GM10266 (cell line): ENCODE measurements around the gene LAMC3.

Experiments
- DNase-seq: peaks from one replicate; pipeline ENCODE4 v3.0.0; 2012; ENCODE audit errors: extremely low spot score
- TF ChIP-seq, protein P1 (sequence below): IDR thresholded peaks from 2 replicates; pipeline ENCODE4 v1.5.1; 2012; ENCODE audit warnings: mild to moderate bottlenecking, low read depth; ENCODE audit not compliant: control insufficient read depth, insufficient read depth; ENCODE audit errors: missing control alignments

LAMC3 gene

DNA sequence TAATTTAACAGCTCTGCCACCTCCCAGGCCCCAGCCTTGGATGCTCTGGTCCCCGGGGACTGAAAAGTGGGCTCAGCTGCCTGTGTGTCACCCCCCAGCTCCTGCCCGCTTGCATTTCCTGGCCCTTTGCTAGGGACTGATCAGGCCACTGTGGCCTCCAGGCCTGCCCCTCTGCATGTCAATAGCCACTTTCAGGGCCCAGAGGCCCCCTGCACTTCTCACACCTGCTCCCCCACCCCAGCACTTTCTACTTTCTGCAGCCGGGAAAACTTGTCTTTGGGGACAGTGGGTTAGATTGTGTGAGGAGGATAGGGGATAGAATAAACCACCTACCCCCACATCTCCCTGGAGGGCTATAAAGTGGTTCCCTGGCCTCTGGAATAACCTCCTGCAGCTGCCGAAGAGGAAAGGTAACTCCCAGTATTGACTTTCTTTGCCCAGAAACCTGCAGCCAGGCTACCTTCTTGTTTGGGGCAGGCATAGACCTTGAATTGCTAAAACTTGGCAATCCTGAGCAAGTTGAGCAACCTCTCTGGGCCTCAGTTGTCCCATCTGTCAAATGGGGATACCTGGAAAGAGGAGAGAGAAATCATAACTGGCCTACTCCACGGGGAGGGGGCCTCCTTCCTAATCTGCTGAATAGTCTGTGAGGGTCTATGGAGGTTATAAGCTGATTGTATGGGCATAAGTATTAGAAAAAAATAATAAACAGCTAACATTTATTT lies 95.2 kb downstream of the LAMC3 start:
- TF ChIP-seq, protein P1, sequence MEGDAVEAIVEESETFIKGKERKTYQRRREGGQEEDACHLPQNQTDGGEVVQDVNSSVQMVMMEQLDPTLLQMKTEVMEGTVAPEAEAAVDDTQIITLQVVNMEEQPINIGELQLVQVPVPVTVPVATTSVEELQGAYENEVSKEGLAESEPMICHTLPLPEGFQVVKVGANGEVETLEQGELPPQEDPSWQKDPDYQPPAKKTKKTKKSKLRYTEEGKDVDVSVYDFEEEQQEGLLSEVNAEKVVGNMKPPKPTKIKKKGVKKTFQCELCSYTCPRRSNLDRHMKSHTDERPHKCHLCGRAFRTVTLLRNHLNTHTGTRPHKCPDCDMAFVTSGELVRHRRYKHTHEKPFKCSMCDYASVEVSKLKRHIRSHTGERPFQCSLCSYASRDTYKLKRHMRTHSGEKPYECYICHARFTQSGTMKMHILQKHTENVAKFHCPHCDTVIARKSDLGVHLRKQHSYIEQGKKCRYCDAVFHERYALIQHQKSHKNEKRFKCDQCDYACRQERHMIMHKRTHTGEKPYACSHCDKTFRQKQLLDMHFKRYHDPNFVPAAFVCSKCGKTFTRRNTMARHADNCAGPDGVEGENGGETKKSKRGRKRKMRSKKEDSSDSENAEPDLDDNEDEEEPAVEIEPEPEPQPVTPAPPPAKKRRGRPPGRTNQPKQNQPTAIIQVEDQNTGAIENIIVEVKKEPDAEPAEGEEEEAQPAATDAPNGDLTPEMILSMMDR: no peak
- DNase-seq: no peak

DNA sequence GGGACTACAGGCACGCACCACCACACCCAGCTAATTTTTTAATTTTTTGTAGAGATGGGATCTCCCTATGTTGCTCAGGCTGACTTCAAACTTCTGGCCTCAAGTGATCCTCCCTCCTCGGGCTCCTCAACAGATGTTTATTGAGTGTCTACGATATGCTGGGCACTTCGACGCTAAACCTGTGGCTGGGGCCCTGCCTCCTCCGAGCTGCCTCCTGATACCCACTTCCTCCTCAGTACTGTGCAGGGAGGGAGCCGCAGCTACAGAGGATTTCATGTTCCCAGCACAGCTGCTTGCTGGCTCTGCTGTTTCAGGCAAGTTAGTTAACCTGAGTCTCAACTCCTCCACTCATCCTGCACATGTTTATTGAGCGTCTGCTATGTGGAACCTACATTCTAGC lies 97.0 kb downstream of the LAMC3 start:
- no peak for DNase-seq

DNA sequence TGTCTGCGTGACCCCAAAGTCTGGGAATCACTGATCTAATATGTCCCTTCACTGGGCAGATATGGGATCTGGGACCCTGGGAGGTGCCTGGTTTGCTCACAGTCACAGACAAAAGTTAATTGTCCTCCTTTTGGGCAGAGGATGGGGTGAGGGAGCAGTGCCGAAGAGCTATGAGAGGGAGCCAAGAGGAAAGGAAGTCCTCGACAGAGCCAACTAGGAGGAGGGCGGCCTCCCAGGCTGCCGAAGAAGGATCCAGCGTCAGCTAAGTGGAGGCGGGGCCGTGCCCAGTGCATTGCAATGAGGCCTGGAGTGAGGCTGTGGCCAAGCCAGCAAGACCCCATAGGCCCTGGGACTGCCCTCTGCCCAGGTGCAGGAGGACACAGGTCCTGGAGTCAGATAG lies 98.8 kb downstream of the LAMC3 start:
- TF ChIP-seq, protein P1: no peak
- no peak for DNase-seq

More for the DNA sequence above, 97.0 kb downstream of the LAMC3 start:
- TF ChIP-seq, protein P1: no peak

DNA sequence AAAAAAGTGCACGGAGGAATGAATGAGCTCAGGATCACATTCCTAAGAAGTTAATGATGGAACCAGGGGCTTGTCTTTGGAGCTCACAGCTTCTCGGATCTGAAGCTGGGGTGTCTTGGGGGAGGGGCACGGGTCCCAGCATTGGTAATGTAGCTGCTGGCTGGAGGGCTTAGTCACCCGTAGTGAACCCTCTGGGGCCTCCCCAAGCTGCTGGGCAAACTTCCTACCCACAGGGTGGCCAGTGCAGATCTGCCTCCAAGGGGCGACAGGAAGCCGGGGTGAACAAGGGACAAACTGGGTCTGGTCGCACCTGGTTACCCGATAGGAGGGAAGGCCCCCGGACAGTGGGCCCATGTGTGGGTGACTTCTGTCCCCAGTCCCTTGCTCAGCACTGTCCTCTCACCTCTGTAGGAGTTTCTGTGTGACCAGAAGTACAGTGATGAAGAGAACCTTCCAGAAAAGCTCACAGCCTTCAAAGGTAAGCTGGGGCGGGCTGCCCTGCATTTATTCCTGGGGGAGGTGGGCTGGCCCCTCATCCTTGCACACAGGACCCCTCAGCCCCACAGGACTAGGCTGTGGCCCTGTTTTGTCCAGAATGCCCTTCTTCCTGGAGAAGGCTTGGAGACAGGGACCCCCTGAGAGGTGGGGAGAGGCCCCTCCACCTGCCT lies 102.3 kb downstream of the LAMC3 start:
- TF ChIP-seq, protein P1: no peak
- DNase-seq: no peak

DNA sequence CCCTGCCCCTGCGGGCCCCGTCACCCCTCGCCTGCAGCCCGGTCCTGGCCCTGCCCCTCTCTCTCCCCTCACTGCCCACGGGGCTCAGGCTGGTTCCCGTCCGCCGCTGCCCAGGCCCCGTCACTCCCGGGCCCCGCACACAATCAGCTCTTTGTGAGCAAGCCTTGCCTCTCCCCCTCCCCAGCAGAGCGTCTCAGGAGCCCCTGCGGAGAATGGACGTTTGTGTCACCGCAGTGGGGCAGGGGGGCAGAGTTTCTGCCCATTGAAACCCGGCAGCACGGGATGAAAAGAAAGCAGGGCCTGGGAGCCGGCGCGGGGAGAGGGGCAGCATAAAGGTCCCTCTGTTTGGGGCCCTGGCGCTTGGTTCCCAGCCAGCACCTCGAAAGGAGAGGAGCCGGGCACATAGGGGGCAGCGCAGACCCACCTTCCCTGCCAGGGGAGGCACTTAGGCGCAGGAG lies 102.9 kb downstream of the LAMC3 start:
- TF ChIP-seq, protein P1: no peak
- DNase-seq: no peak

DNA sequence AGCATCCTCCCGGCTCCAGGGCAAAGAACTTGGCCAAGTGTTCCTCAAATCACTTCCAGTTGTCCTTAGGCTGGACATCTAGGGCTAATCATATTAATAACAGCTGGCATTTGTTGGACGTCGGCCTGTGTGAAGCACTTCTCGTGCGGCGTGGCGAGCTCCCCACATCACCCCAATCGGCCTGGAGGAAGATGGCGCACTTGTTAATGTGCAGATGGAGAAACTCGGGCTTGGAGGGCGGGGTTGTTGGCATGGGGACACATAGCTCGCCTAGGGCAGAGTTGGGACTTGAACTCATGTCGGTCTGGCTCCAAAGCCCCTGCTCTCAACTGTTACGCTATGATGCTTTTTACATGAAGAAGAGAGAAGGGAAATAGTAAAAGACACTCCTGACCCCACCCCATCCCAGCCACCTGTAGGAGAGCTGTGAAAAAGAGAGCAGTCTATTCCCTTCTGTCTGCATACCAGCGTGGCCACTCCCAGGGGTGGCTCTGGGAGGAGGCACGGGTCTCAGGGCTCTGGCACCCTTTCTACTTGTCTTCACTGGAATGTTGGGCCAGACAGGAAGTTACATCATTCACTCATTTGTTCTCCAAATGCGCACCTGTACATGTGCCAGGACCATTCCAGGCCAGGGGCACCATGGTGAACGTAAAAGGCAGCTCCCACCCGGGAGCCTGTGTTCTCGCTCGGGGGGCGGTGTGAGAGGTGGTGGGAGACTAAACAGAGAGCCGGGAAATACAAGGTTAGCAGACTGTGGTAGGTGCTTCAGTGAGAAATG lies 103.6 kb downstream of the LAMC3 start:
- TF ChIP-seq, protein P1: no peak
- DNase-seq: no peak

DNA sequence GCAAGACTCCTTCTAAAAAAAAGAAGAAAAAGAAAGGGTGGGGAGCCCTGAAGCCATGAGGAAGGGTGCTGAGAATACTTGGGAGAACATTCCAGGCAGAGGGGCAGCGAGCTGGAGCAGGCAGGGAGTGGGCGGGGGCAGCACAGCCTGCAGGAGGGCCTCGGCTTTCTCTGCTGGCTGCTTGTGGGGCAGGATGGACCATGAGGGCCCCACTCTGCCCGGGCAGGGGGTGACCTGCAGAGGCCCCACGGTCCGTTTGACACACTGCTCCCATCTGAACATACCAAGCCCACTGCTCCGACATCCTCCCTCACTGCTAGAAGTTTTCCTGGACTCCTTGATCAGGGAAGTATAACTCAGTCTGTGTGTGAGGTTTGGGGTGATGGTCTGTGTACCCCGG lies 104.7 kb downstream of the LAMC3 start:
- DNase-seq: no peak
- TF ChIP-seq, protein P1: no peak
